NOMO-1 treated with DMSO at 0.1 percent for 48 hours (cell line): ENCODE measurements around the gene IGSF22.
"Not testable (repeated sequence)": the region's sequence is repeated elsewhere in the genome, so short reads cannot be mapped to it uniquely, and the experiment has no call there.

Experiments used
- DNase-seq: peaks from one replicate; lab custom pipeline; 2025; ENCODE audit not compliant: unreplicated experiment; lab: John Stamatoyannopoulos, UW

Gene IGSF22

DNA sequence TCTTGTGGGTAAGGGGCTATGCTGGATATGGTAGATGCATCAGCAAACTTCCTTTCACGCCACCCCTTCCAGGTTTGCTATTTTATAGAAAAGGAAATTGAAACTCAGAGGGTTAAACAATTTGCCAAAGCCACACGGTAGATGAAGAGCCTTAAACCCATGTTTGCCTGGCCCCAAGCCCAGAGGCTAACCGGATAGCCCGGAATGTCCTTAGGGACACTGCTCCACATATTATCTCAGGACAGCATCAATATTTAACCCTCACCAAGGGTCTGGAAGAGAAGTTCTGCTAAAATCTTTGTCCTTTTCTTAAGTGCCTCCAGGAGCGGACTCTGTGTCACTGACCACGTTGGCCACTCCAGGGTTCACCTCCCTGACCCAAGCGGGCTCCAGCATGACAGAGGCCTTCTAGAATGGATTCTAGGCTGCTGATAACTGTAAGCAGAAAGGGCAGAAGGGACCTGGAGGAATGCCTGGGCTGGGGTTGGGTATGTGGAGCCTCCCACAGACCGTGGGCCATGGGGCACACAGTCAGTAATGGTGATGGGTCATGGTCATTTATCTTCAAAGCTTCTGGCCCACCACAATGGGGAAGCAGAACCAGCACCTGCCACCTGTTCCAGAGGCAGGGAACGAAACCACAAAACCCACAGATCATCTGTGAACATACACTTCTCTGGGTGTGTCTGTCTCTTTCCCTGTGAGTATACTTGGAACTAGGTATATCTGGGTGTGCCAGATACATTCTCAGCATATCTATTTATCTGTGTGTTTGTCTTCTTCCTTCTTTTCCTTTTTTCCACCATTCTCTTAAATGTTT lies 32.8 kb downstream of the IGSF22 start:
- no peak for DNase-seq

- DNase-seq: not testable (repeated sequence)
These were observed 34.4 kb downstream of the IGSF22 start for GRCh38 chr11:18691467-18692140.

DNA sequence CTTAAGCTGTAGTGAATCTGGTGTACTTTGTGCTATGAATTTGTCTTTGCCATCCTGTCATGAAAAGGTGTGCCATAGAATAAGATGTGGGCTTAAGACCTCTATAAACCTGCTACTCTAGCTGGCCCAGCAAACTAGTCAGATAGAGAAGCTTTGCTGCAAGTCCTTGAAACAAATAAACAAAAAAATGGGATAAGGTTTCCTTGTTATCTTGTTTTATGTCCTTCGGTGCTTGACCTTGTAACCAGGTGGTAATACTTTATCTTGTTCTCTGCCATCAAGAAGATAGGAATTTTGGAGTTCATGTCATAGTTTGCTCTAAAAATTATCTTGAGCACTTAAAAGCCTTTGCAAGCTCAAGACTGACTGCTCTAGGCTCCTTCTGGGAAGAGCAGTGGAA lies 41.7 kb downstream of the IGSF22 start:
- no peak for DNase-seq

DNA sequence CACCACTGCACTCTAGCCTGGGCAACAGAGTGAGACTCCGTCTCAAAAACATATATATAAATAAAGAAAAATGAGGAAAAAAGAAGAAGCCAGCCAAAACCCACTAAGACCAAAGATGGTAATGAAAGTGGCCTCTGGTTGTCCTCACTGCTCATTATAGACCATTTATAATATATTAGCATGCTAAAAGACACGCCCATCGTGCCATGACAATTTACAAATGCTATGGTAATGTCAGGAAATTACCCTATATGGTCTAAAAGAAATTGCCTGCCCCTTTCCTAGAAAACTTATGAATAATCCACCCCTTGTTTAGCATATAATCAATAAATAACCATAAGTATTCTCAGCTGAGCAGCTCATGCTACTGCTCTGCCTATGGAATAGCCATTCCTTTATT lies 43.5 kb downstream of the IGSF22 start:
- no peak for DNase-seq

- not testable (repeated sequence) for DNase-seq
These were observed 44.0 kb downstream of the IGSF22 start for GRCh38 chr11:18681949-18682348.

DNA sequence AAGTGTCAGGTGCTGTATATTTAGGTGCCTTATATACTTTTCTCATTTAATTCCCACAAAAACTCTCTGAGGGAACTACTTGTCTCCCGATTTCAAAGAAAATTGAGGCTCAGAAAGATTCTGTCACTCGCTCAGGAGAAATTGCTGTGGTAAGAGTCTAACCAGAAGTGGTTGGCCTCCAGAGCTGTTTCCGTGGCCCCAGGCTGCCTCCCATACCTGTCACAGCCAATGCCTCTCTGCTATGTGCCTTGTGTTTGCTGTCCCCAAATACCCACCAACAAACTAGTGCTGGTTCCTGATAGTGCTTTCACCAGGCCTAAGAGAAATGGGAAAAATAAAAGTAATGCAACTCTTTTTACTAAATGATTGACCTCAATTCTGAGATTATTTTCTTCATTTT lies 48.4 kb downstream of the IGSF22 start:
- DNase-seq: no peak

DNA sequence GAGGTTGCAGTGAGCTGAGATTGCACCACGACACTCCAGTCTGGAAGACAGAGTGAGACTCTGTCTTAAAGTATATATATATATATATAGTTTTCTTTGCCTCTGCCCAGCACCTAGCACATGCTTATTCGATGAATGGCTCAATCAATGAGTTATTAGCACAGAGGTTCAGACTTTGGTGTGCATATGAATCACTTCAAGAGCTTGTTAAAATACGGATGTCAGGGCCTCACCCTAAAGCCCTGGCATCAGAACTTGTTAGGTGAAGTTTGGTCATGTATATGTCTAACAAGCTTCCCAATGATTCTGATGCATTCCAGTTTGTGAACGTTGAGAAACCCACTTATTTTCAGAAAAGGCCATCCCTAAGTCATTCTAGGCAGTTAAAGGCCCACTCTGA lies 49.2 kb downstream of the IGSF22 start:
- no peak for DNase-seq

DNA sequence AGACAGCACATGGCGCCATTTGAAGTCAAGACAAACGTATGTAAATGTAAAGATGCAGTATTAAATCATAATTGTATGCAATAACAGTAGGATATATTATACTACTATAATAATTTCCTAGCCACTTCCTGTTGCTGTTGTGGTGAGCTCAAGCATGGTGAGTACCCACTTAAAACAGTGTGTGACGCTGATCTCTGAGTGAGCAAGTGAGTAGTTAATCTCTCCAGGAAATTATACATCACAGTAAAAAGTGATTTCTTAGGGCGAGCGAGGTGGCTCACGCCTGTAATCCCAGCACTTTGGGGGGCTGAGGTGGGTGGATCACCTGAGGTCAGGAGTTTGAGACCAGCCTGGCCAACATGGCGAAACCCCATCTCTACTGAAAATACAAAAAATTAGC lies 53.8 kb downstream of the IGSF22 start:
- DNase-seq: peak; percentile 5

- DNase-seq: no peak
These were observed 54.7 kb downstream of the IGSF22 start for GRCh38 chr11:18671246-18671645.

DNA sequence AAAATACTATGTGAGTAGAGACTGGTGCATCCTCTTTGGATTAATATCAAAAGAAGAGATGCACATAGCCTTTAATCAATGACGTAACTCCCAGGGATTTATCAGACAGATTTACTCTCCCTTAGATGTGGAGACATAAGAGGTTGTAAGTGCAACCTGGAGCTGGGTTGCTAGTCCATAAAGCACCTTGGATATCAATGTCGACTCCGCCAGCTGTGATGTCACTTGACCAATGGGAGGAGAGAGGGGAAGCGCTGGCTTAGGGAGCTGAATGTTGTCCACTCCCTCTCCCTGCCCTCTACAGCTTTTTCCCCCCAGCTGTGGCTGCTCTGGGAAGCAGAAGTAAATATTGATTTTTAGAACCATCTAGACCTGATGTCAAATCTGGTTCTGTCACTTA lies 56.3 kb downstream of the IGSF22 start:
- no peak for DNase-seq

DNA sequence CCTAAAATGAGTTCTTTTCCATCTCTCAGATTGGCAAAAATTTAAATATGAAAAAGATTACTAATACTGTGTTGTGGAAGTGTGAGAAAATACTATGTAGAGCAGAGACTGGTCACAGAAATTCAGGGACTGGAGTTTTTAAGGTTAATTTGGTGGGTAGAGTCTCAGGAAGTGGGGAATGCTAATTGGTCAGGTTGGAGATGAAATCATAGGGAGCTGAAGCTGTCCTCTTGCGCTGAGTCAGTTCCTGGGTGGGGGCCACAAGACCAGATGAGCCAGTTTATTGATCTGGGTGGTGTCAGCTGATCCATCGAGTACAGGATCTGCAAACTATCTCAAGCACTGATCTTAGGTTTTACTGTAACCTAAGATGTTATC lies 56.8 kb downstream of the IGSF22 start:
- no peak for DNase-seq

DNA sequence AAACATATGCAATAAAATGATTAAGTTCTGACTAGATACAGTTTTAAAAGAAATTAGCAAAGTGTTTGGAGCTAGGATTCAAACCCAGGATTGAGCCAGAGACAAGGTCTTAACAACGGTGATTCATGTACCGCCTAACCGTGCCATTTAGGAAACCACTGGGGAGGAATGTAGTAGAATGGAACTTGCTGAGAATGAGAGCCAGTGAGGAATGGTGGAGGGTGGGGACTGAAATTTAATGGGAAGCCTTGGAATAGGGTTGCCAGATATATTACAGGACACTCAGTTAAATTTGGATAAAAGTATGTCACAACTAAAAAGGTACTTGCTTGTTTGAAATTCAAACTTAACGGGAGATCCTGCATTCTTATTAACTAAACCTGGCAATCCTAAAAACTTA lies 57.9 kb downstream of the IGSF22 start:
- no peak for DNase-seq

DNA sequence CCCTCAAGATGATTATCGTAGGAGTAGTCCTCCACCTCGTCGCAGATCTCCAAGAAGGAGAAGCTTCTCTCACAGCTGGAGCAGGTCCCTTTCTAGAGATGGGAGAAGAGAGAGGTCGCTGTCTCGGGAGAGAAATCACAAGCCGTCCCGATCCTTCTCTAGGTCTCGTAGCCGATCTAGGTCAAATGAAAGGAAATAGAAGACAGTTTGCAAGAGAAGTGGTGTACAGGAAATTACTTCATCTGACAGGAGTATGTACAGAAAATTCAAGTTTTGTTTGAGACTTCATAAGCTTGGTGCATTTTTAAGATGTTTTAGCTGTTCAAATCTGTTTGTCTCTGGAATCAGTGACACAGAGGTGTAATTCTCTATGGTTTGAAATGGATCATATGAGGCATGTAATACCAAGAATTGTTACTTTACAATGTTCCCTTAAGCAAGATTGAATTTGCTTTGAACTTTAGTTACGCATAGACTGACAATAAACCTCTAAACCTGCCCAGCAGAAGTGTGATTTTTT lies 60.6 kb downstream of the IGSF22 start:
- DNase-seq: not testable (repeated sequence)

DNA sequence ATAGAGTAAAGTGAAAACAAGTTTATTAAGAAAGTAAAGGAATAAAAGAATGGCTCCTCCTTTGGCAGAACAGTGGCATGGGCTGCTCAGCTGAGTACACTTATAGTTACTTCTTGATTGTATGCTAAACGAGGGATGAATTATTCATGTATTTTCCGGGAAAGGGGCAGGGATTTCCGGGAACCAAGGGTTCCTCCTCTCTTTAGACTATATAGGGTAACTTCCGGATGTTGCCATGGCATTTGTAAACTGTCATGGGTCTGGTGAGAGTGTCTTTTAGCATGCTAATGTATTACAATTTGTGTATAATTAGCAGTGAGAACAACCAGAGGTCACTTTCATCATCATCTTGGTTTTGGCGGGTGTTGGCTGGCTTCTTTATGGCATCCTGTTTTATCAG lies 68.3 kb downstream of the IGSF22 start:
- no peak for DNase-seq
